CD14-positive monocyte (primary cell): ENCODE measurements around the gene LRRC45. TPM values are rescaled to one million over a fixed set of nuclear protein-coding genes. Genes with fewer than 3 reads are reported as not detected.

Experiments used
- DNase-seq, 3 donors: peaks; one replicate each; pipeline ENCODE4 v3.0.0-alpha.2; 2011 to 2022
- H2AFZ ChIP-seq: 2 replicates; pipeline ENCODE4 v1.6.0; 2012; ENCODE audit warnings: mild to moderate bottlenecking, low read depth, low read length, inconsistent platforms; ENCODE audit not compliant: insufficient read depth, poor library complexity, severe bottlenecking
- H3K27ac ChIP-seq, 2 donors: 1 replicate in 1 of 2; 2 replicates in 1 of 2; pipeline ENCODE4 v1.5.1; 2012 to 2013; ENCODE audit warnings: low read length in 2 of 2, control low read depth in 1 of 2, inconsistent platforms in 1 of 2, low read depth in 1 of 2, mild to moderate bottlenecking in 1 of 2
- H3K27me3 ChIP-seq, 2 donors: one replicate each; pipeline versions ENCODE4 v1.6.0 to v1.6.1; 2011 to 2013; ENCODE audit warnings: low read length in 2 of 2; ENCODE audit not compliant: control insufficient read depth in 2 of 2, insufficient read depth in 2 of 2
- H3K36me3 ChIP-seq, 2 donors: replicated peaks in 1 of 2; 1 replicate in 1 of 2; 2 replicates in 1 of 2; pipeline versions ENCODE4 v1.5.1 to v1.6.1; 2012 to 2013; ENCODE audit warnings: low read length in 2 of 2, control low read depth in 1 of 2, inconsistent platforms in 1 of 2, mild to moderate bottlenecking in 1 of 2; ENCODE audit not compliant: insufficient read depth in 2 of 2, control insufficient read depth in 1 of 2
- H3K4me1 ChIP-seq, 2 donors: 1 replicate in 1 of 2; 2 replicates in 1 of 2; pipeline versions ENCODE4 v1.5.1 to v1.6.1; 2012 to 2013; ENCODE audit warnings: low read length in 2 of 2, control low read depth in 1 of 2, inconsistent platforms in 1 of 2, mild to moderate bottlenecking in 1 of 2, moderate library complexity in 1 of 2; ENCODE audit not compliant: insufficient read depth in 2 of 2, control insufficient read depth in 1 of 2
- H3K4me2 ChIP-seq: replicated peaks from 2 replicates; pipeline ENCODE3; 2012; ENCODE audit warnings: low read length, moderate library complexity, mild to moderate bottlenecking; ENCODE audit not compliant: poor library complexity, severe bottlenecking; ENCODE audit errors: extremely low read depth
- H3K4me3 ChIP-seq, 3 experiments: fragments of 200-600 bp in 1 of 3; sonication (generic) in 1 of 3; replicated peaks in 1 of 3; 1 replicate in 2 of 3; 2 replicates in 1 of 3; pipeline ENCODE4 v1.5.1; 2011 to 2013; ENCODE audit warnings: low read length in 3 of 3, mild to moderate bottlenecking in 3 of 3, control low read depth in 2 of 3, low read depth in 2 of 3, inconsistent platforms in 1 of 3, moderate library complexity in 1 of 3
- H3K79me2 ChIP-seq: 2 replicates; pipeline ENCODE4 v1.6.0; 2012; ENCODE audit warnings: mild to moderate bottlenecking, control low read depth, inconsistent platforms, low read length, moderate library complexity; ENCODE audit not compliant: insufficient read depth
- H3K9ac ChIP-seq: 2 replicates; pipeline ENCODE4 v1.6.0; 2017; ENCODE audit warnings: low read length, mild to moderate bottlenecking; ENCODE audit not compliant: insufficient read depth, poor library complexity, severe bottlenecking
- H3K9me3 ChIP-seq, 2 donors: replicated peaks in 1 of 2; 1 replicate in 1 of 2; 2 replicates in 1 of 2; pipeline versions ENCODE4 v1.5.1 to v1.6.1; 2012 to 2013; ENCODE audit warnings: low read length in 2 of 2, control low read depth in 1 of 2; ENCODE audit not compliant: control insufficient read depth in 1 of 2, insufficient read depth in 1 of 2
- H4K20me1 ChIP-seq: 2 replicates; pipeline ENCODE4 v1.6.0; 2012; ENCODE audit warnings: mild to moderate bottlenecking, low read length, control low read depth, moderate library complexity; ENCODE audit not compliant: insufficient read depth
- H3K27ac Mint-ChIP-seq, 7 donors: one replicate each; pipeline ENCODE4 v1.8.0; 2020; ENCODE audit warnings: mild to moderate bottlenecking in 7 of 7, mixed read lengths in 7 of 7, moderate library complexity in 6 of 7, inconsistent platforms in 2 of 7
- H3K27me3 Mint-ChIP-seq, 3 donors: one replicate each; pipeline ENCODE4 v1.8.0; 2021 to 2022; ENCODE audit warnings: low read depth in 3 of 3, mild to moderate bottlenecking in 3 of 3, mixed read lengths in 3 of 3, moderate library complexity in 3 of 3, inconsistent platforms in 1 of 3
- H3K36me3 Mint-ChIP-seq, 2 donors: one replicate each; pipeline ENCODE4 v1.8.0; 2020; ENCODE audit warnings: mixed read lengths in 2 of 2, inconsistent platforms in 1 of 2, mild to moderate bottlenecking in 1 of 2
- H3K4me1 Mint-ChIP-seq: one replicate; pipeline ENCODE4 v1.8.0; 2020; ENCODE audit warnings: mild to moderate bottlenecking, mixed read lengths
- H3K4me3 Mint-ChIP-seq, 2 donors: one replicate each; pipeline ENCODE4 v1.8.0; 2020; ENCODE audit warnings: mild to moderate bottlenecking in 2 of 2, mixed read lengths in 2 of 2, moderate library complexity in 1 of 2
- H3K9me3 Mint-ChIP-seq, 7 donors: one replicate each; pipeline ENCODE4 v1.8.0; 2020 to 2022; ENCODE audit warnings: mixed read lengths in 7 of 7, mild to moderate bottlenecking in 6 of 7, moderate library complexity in 6 of 7, inconsistent platforms in 2 of 7
- CTCF ChIP-seq: fragments of 200-600 bp; IDR thresholded peaks from one replicate; pipeline ENCODE4 v1.8.0; 2022; ENCODE audit warnings: antibody characterized with exemption, mild to moderate bottlenecking
- WGBS: methylation state at CpG from one replicate; pipeline ENCODE4 v1.1.5; 2013; ENCODE audit warnings: missing lambda C conversion rate; ENCODE audit not compliant: insufficient coverage; 5-methylcytosine and 5-hydroxymethylcytosine counted together
- intact Hi-C, 2 donors: fragments of 100-400 bp; cut with micrococcal nuclease; formaldehyde crosslinking; loops; one replicate each; pipeline versions ENCODE4 v1.15.0 to v1.15.1; 2023
- polyA plus RNA-seq, 3 donors: library from polyadenylated mRNA; depleted of rRNA in 1 of 3; unstranded in 2 of 3; stranded (reverse) in 1 of 3; fragments of 300-500 nt in 2 of 3; fragments of >200 nt in 1 of 3; fragmentation: Illumina TruSeq in 2 of 3; gene quantifications; 1 replicate in 2 of 3; 2 replicates in 1 of 3; pipeline ENCODE4 v1.2.3, GENCODE V29; 2012 to 2021

The LRRC45 gene
- polyA plus RNA-seq, 3 donors: 2.6 to 12.2 (median 3.4) TPM

GRCh38 chr17:82018989-82019689, 4.0 kb upstream of the LRRC45 start:
- Mint-ChIP-seq H3K4me1 (peaks cover 21% of the 10 kb centered on the region), H3K4me3 (no peak overlapping the region), H3K9me3 (no peaks in the 10 kb centered on the region), H3K27me3 (peaks cover 0 to 1% (median 0%) of the 10 kb centered on the region in 3 donors), H3K27ac (no peak overlapping the region), H3K36me3 (peaks cover 6 to 15% of the 10 kb centered on the region in 2 donors)
- WGBS: 96% methylated on average over 22 of the region's 33 CpGs
- intact Hi-C loops: no loop called here
- no peak for DNase-seq
- H3K9me3 ChIP-seq: no peaks in the 10 kb centered on the region
- H3K4me3 ChIP-seq: no peak overlapping the region
- H2AFZ ChIP-seq: no peak overlapping the region
- no peak overlapping the region for H3K4me2 ChIP-seq
- H3K36me3 ChIP-seq: peaks cover 5 to 17% of the 10 kb centered on the region in 2 donors
- peaks cover 31% of the 10 kb centered on the region for H3K79me2 ChIP-seq
- H3K27ac ChIP-seq: no peak overlapping the region
- H3K4me1 ChIP-seq: peaks cover 23 to 27% of the 10 kb centered on the region in 2 donors
- no peak for TF ChIP-seq CTCF
- H4K20me1 ChIP-seq: peaks cover 32% of the 10 kb centered on the region
- no peak overlapping the region for H3K9ac ChIP-seq
- H3K27me3 ChIP-seq: no peaks in the 10 kb centered on the region

DNA sequence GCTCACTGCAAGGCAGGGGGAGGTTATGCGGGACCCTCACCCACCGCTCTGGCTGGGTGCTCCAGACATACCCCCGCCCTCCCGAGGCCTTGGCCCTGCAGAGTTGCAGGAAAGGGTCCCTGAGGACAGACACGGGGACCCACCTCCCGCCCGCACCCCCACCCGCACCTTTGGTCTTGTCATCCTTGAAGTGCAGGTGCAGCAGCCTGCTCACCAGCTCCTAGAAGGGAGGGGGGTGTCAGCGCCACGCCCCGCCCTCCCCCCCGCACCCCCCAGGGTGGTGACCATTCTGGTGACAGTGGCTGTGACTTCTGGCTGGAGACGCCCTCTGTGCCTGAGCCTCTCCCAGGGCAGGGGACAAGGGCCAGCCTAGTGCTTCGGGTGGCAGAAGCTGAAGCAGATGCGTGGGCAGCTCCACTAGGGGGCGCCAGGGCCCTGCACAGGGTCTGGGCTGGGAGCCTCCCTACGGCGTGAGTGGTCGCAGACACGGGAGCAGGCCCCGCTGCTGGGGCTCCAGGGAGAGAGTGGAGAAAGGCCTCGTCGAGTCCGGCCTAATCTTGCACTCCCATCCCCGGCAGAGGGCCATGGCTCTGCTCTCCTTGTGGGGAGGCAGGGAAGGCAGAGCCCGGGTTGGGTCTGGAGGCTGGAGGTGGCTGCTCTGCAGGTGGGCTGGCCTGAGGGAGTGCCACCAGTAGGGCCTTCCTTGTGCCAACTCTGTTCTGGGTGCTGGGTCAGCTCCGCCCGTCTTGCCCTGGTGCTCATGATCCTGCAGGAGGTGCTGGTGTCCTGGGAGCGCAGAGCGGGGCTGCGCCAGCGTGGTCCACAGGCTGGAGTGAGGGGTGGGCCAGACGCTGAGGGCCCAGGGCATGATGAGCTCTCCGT, 3.2 kb upstream of the LRRC45 start:
- peaks cover 6 to 15% of the 10 kb centered on the region in 2 donors for H3K36me3 Mint-ChIP-seq
- Histone ChIP-seq H3K79me2 (peaks cover 34% of the 10 kb centered on the region), H3K4me1 (peaks cover 26 to 32% of the 10 kb centered on the region in 2 donors), H3K27me3 (no peaks in the 10 kb centered on the region), H3K9me3 (no peaks in the 10 kb centered on the region), H3K27ac (no peak overlapping the region), H3K9ac (no peak overlapping the region), H4K20me1 (peaks cover 32% of the 10 kb centered on the region), H3K36me3 (peaks cover 5 to 17% of the 10 kb centered on the region in 2 donors), H3K4me2 (no peak overlapping the region), H2AFZ (no peak overlapping the region), H3K4me3 (no peak overlapping the region)
- no peak overlapping the region for H3K4me3 Mint-ChIP-seq
- 75% methylated on average over 27 of the region's 34 CpGs for WGBS
- intact Hi-C loops: loop anchor here in 1 of 2 donors (5.0 to 10.0 kb wide), 2 partner anchors 43 to 305 kb away; partner anchors contain the start of gene ASPSCR1
- no peaks in the 10 kb centered on the region for H3K9me3 Mint-ChIP-seq
- H3K27ac Mint-ChIP-seq: no peak overlapping the region
- TF ChIP-seq CTCF: peak; percentile 82
- DNase-seq: peak; percentile 45 to 60 (median 55)
- peaks cover 24% of the 10 kb centered on the region for H3K4me1 Mint-ChIP-seq
- H3K27me3 Mint-ChIP-seq: peaks cover 0 to 1% (median 0%) of the 10 kb centered on the region in 3 donors
